NCI-H2107 treated with DMSO at 0.1 percent for 48 hours (cell line): ENCODE results near the gene SEMA7A.
"Not testable (repeated sequence)": the region's sequence is repeated elsewhere in the genome, so short reads cannot be mapped to it uniquely, and the experiment has no call there.

Experiments used
- DNase-seq: peaks from one replicate; lab custom pipeline; 2025; ENCODE audit not compliant: unreplicated experiment; lab: John Stamatoyannopoulos, UW

The SEMA7A gene

GRCh38 chr15:74433592-74434262 lies at the start of gene SEMA7A:
TSS of gene SEMA7A (minus strand) at chr15:74433958. CDS start at chr15:74433918, 40 bp downstream.
- no peak for DNase-seq

GRCh38 chr15:74482661-74483060 lies 48.9 kb upstream of the SEMA7A start:
- DNase-seq: no peak

- DNase-seq: not testable (repeated sequence)
Measured at GRCh38 chr15:74480364-74480763, 46.6 kb upstream of the SEMA7A start.

GRCh38 chr15:74471621-74472020 lies 37.9 kb upstream of the SEMA7A start:
- DNase-seq: not testable (repeated sequence)

- DNase-seq: no peak
Measured at GRCh38 chr15:74470631-74471395, 37.1 kb upstream of the SEMA7A start.

GRCh38 chr15:74468341-74469032 lies 34.7 kb upstream of the SEMA7A start:
- DNase-seq: no peak

- DNase-seq: no peak
Measured at GRCh38 chr15:74466570-74466969, 32.8 kb upstream of the SEMA7A start.

- no peak for DNase-seq
Measured at GRCh38 chr15:74464897-74465296, 31.1 kb upstream of the SEMA7A start.

- no peak for DNase-seq
Measured at GRCh38 chr15:74464216-74464615, 30.5 kb upstream of the SEMA7A start.

- no peak for DNase-seq
Measured at GRCh38 chr15:74463634-74464033, 29.9 kb upstream of the SEMA7A start.

- DNase-seq: no peak
Measured at GRCh38 chr15:74461847-74462511, 28.2 kb upstream of the SEMA7A start.

GRCh38 chr15:74460871-74461846 lies 27.4 kb upstream of the SEMA7A start, which contains the start of gene UBL7:
TSS of gene UBL7 (minus strand) at chr15:74461160. CDS start at chr15:74458867, 2,293 bp downstream.
- peak; percentile 89 for DNase-seq

- no peak for DNase-seq
Measured at GRCh38 chr15:74460298-74460697, 26.5 kb upstream of the SEMA7A start.

GRCh38 chr15:74459798-74460197 lies 26.0 kb upstream of the SEMA7A start:
- DNase-seq: not testable (repeated sequence)

- no peak for DNase-seq
Measured at GRCh38 chr15:74458473-74458872, 24.7 kb upstream of the SEMA7A start.

GRCh38 chr15:74457036-74457435 lies 23.3 kb upstream of the SEMA7A start:
- DNase-seq: not testable (repeated sequence)

GRCh38 chr15:74454764-74455500 lies 21.2 kb upstream of the SEMA7A start:
- no peak for DNase-seq

GRCh38 chr15:74453925-74454763 lies 20.4 kb upstream of the SEMA7A start:
- no peak for DNase-seq
